ENCODE results near the gene PNPLA6.
"Not testable (repeated sequence)": the region's sequence is repeated elsewhere in the genome, so short reads cannot be mapped to it uniquely, and the experiment has no call there.

Gene PNPLA6

GRCh38 chr19:7561325-7561724 is 25.8 kb downstream of the PNPLA6 start:
- no peak overlapping the region for H3K4me3 ChIP-seq (ENCODE audit: low read depth, low read length)
- no peak for DNase-seq (ENCODE audit: low read depth)
- no peak for TF ChIP-seq POLR2A (IDR thresholded peaks at IDR 0.05; ENCODE audit: extremely low read depth, insufficient read length)
- no peak for TF ChIP-seq CTCF (IDR thresholded peaks at IDR 0.05; ENCODE audit: low read depth, low read length)

GRCh38 chr19:7562646-7563393 is 27.3 kb downstream of the PNPLA6 start:
- DNase-seq (ENCODE audit: low read depth) = peak; percentile 40
- H3K4me3 ChIP-seq (ENCODE audit: low read depth, low read length) = no peak overlapping the region
- TF ChIP-seq MYC (IDR thresholded peaks at IDR 0.05; ENCODE audit: low read depth, low read length) (no peak), MAX (IDR thresholded peaks at IDR 0.05; ENCODE audit: low read depth, low read length) (peak; percentile 34; the same call in 1 of the 2 replicates)

GRCh38 chr19:7564866-7565265 is 29.3 kb downstream of the PNPLA6 start:
- no peak for TF ChIP-seq POLR2A (IDR thresholded peaks at IDR 0.05; ENCODE audit: extremely low read depth, insufficient read length)
- TF ChIP-seq MAX (IDR thresholded peaks at IDR 0.05; ENCODE audit: low read depth, low read length) = no peak
- no peak for TF ChIP-seq CTCF (IDR thresholded peaks at IDR 0.05; ENCODE audit: low read depth, low read length)
- TF ChIP-seq MYC (IDR thresholded peaks at IDR 0.05; ENCODE audit: low read depth, low read length) = no peak
- H3K4me3 ChIP-seq (ENCODE audit: low read depth, low read length) = no peak overlapping the region
- DNase-seq (ENCODE audit: low read depth) = no peak

- no peak for DNase-seq (ENCODE audit: low read depth)
- TF ChIP-seq CTCF (IDR thresholded peaks at IDR 0.05; ENCODE audit: low read depth, low read length) (no peak), MAX (IDR thresholded peaks at IDR 0.05; ENCODE audit: low read depth, low read length) (no peak), MYC (IDR thresholded peaks at IDR 0.05; ENCODE audit: low read depth, low read length) (no peak), POLR2A (IDR thresholded peaks at IDR 0.05; ENCODE audit: extremely low read depth, insufficient read length) (no peak)
- no peak overlapping the region for H3K4me3 ChIP-seq (ENCODE audit: low read depth, low read length)
Observed at GRCh38 chr19:7565332-7565731, 29.8 kb downstream of the PNPLA6 start.

- no peak for DNase-seq (ENCODE audit: low read depth)
- TF ChIP-seq CTCF (IDR thresholded peaks at IDR 0.05; ENCODE audit: low read depth, low read length) (no peak), MYC (IDR thresholded peaks at IDR 0.05; ENCODE audit: low read depth, low read length) (no peak), MAX (IDR thresholded peaks at IDR 0.05; ENCODE audit: low read depth, low read length) (no peak), POLR2A (IDR thresholded peaks at IDR 0.05; ENCODE audit: extremely low read depth, insufficient read length) (no peak)
- no peak overlapping the region for H3K4me3 ChIP-seq (ENCODE audit: low read depth, low read length)
Observed at GRCh38 chr19:7570761-7571160, 35.2 kb downstream of the PNPLA6 start.

- H3K4me3 ChIP-seq (ENCODE audit: low read depth, low read length) = no peak overlapping the region
- TF ChIP-seq MYC (IDR thresholded peaks at IDR 0.05; ENCODE audit: low read depth, low read length) (no peak), MAX (IDR thresholded peaks at IDR 0.05; ENCODE audit: low read depth, low read length) (peak; percentile 68), CTCF (IDR thresholded peaks at IDR 0.05; ENCODE audit: low read depth, low read length) (no peak), POLR2A (IDR thresholded peaks at IDR 0.05; ENCODE audit: extremely low read depth, insufficient read length) (no peak)
- peak; percentile 67 for DNase-seq (ENCODE audit: low read depth)
Observed at GRCh38 chr19:7575434-7576040, 40.0 kb downstream of the PNPLA6 start.

- not testable (repeated sequence) for H3K4me3 ChIP-seq (ENCODE audit: low read depth, low read length); DNase-seq (ENCODE audit: low read depth)
Observed at GRCh38 chr19:7577422-7577821, 41.9 kb downstream of the PNPLA6 start.
